Omental fat pad (tissue), 4 donors: ENCODE results near the gene TBCB. TPM values are rescaled to one million over a fixed set of nuclear protein-coding genes. Genes with fewer than 3 reads are reported as not detected.

Source experiments
- ATAC-seq: fragments of 150-250 bp; one replicate; pipeline ENCODE4 v1.9.1; 2016; ENCODE audit warnings: mild to moderate bottlenecking, moderate library complexity; ENCODE audit not compliant: low FRiP score
- DNase-seq: peaks from one replicate; pipeline ENCODE4 v3.0.0-alpha.2; 2019; ENCODE audit warnings: low spot score
- total RNA-seq, 4 donors: library from RNA; depleted of rRNA; stranded (reverse); fragments of >200 nt; gene quantifications; one replicate each; pipeline ENCODE4 v1.1.0, GENCODE V29; 2016
- TF ChIP-seq, protein P1 (sequence below), 3 donors: fragments of 450-650 bp; IDR thresholded peaks; one replicate each; pipeline ENCODE4 v1.5.1; 2016 to 2017; ENCODE audit warnings: antibody characterized with exemption in 3 of 3, mild to moderate bottlenecking in 3 of 3, moderate library complexity in 2 of 3

The TBCB gene
- total RNA-seq, 4 donors from 2014 or later, result 86.9 to 126 (median 106) TPM

- ATAC-seq, result no peak
- TF ChIP-seq, protein P1, sequence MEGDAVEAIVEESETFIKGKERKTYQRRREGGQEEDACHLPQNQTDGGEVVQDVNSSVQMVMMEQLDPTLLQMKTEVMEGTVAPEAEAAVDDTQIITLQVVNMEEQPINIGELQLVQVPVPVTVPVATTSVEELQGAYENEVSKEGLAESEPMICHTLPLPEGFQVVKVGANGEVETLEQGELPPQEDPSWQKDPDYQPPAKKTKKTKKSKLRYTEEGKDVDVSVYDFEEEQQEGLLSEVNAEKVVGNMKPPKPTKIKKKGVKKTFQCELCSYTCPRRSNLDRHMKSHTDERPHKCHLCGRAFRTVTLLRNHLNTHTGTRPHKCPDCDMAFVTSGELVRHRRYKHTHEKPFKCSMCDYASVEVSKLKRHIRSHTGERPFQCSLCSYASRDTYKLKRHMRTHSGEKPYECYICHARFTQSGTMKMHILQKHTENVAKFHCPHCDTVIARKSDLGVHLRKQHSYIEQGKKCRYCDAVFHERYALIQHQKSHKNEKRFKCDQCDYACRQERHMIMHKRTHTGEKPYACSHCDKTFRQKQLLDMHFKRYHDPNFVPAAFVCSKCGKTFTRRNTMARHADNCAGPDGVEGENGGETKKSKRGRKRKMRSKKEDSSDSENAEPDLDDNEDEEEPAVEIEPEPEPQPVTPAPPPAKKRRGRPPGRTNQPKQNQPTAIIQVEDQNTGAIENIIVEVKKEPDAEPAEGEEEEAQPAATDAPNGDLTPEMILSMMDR (IDR thresholded peaks at IDR 0.05), result no peak
- DNase-seq, result no peak
Measured at GRCh38 chr19:36100476-36100875, 14.8 kb upstream of the TBCB start.

DNA sequence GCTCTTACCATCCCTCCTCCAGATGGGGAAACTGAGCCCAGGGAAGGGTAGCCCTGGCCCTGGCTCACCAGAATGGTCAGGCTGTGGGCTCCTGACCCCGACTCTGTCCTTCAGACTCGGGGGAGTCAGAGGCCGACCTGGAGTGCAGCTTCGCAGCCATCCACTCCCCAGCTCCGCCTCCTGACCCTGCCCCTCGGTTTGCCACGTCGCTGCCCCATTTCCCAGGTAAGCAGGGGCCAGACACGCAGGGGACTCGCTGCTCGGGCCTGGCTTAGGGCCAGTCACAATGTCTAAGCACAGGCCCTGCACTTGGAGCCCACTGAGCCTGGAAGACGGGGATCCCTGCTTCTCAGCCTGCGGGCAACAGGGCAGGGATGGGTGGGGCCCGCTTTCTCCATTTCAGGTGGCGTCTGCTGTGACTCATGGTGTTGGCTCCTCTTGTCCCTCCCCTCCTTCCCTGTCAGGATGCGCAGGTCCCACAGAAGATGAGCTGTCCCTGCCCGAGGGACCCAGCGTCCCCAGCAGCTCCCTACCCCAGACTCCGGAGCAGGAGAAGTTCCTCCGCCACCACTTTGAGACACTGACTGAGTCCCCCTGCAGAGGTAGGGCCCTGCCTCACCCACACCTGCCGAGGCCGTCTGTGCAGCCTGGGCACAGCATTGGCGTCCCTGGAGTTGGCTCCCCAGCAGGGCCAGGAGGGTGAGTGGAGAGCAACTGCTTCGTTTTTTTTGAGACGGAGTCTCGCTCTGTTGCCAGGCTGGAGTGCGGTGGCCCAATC is 13.5 kb upstream of the TBCB start:
- no peak for ATAC-seq
- DNase-seq, result no peak
- TF ChIP-seq, protein P1 (IDR thresholded peaks at IDR 0.05), result no peak

- ATAC-seq, result no peak
- DNase-seq, result no peak
- TF ChIP-seq, protein P1 (IDR thresholded peaks at IDR 0.05), result no peak
Measured at GRCh38 chr19:36103040-36103626, 12.1 kb upstream of the TBCB start.

DNA sequence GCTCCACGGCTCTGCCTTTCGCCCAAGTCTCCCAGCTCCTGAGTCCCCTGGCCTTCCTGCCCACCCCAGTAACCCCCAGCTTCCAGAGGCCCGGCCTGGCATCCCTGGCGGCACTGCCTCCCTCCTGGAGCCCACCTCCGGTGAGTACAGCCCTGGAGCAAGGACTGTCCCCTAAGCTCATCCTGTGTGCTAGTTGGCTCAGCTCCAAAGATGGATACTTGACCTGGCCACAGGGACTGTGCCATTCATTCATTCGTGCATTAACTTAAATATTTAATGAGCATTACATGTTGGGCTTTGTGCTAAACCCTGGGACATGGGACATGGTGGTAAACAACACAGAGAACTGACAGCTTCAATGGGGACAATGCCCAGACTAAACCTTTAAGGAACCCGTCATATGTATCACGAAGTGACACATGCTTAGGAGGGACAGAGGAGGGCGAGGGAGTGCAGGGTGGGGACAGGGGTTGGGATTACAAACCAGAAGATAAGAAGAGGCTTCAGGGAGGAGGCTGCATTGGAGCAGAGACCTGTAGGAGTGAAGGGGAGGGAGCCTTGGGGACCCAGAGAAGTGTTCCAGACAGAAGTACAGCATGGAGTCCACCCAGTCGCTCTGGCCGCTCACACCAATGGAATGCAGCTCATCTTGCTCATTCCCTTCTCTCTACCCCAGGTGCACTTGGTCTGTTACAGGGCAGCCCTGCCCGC is 11.3 kb upstream of the TBCB start:
- TF ChIP-seq, protein P1 (IDR thresholded peaks at IDR 0.05), result no peak
- ATAC-seq (no peak), DNase-seq (no peak)

DNA sequence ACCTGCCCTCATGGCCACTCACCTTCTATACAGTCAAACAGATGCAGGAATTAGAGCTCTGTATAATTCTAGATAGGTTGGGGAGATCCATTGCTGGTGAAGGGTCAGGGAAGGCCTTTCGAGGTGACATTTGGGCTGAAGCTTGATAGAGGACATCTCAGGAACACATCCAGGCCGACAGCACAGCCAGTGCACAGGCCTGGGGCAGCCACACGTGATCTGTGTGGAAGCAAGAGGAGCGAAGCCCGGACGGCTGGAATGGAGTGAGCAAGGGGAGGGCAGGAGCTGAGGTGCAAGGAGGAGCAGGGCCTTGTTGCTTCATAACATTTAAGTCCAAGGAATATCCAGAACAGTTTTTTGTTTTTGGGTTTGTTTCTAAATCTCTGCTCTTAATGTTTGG is 8.8 kb upstream of the TBCB start:
- no peak for DNase-seq

DNA sequence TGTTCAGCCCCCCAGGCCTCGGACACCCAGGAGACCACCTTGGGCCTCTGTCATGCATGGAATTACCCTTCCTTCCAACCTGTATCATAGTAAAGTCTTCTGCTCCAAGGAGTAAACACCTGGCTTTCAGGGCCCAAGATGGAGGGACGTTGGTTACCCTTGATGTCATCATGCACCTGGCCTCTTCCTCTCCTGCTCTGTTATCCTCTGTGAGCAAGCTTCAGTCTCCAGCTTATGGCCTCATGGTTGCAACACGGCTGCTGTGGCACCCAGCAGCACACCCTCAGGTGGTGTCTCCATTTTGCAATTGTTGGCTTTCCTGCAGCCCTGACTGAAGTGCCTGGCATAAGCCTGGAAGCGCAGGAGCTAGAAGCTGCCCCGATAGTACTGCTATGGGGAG is 8.3 kb upstream of the TBCB start:
- no peak for ATAC-seq
- TF ChIP-seq, protein P1 (IDR thresholded peaks at IDR 0.05), result no peak
- no peak for DNase-seq

More for the DNA sequence above, 8.8 kb upstream of the TBCB start:
- TF ChIP-seq, protein P1 (IDR thresholded peaks at IDR 0.05), result no peak
- ATAC-seq, result no peak
